ENCODE data around the gene KCTD21. TPM values are rescaled to one million over a fixed set of nuclear protein-coding genes. Genes with fewer than 3 reads are reported as not detected.

The KCTD21 gene
- total RNA-seq, 1 donor from 2014 or later, result 13.7 TPM

- intact Hi-C loops (cut with DNase I), result loop anchor here (10.0 kb wide), 1 partner anchor 344 kb away; no protein-coding TSS in a partner anchor
- DNase-seq (ENCODE audit: low spot score) (no peak), ATAC-seq (no peak)
Observed at GRCh38 chr11:78220218-78221157, 32.1 kb upstream of the KCTD21 start.

GRCh38 chr11:78219493-78220217 is 31.2 kb upstream of the KCTD21 start:
- ATAC-seq (no peak), DNase-seq (ENCODE audit: low spot score) (no peak)
- intact Hi-C loops (cut with DNase I), result loop anchor here (10.0 kb wide), 1 partner anchor 345 kb away; no protein-coding TSS in a partner anchor

GRCh38 chr11:78218707-78219492 is 30.5 kb upstream of the KCTD21 start:
- DNase-seq (ENCODE audit: low spot score), result no peak
- intact Hi-C loops (cut with DNase I), result no loop called here
- no peak for ATAC-seq

GRCh38 chr11:78217650-78218541 is 29.5 kb upstream of the KCTD21 start:
- intact Hi-C loops (cut with DNase I), result no loop called here
- DNase-seq (ENCODE audit: low spot score) (no peak), ATAC-seq (no peak)

- intact Hi-C loops (cut with DNase I), result no loop called here
- DNase-seq (ENCODE audit: low spot score) (no peak), ATAC-seq (no peak)
Observed at GRCh38 chr11:78216571-78217287, 28.3 kb upstream of the KCTD21 start.

- no peak for DNase-seq (ENCODE audit: low spot score)
- intact Hi-C loops (cut with DNase I), result no loop called here
Observed at GRCh38 chr11:78216021-78216420, 27.6 kb upstream of the KCTD21 start.

GRCh38 chr11:78214331-78215194 is 26.1 kb upstream of the KCTD21 start:
- DNase-seq (ENCODE audit: low spot score), result no peak
- no peak for ATAC-seq
- intact Hi-C loops (cut with DNase I), result no loop called here

More at GRCh38 chr11:78216021-78216420, 27.6 kb upstream of the KCTD21 start:
- ATAC-seq, result no peak

- intact Hi-C loops (cut with DNase I), result no loop called here
- ATAC-seq, result peak; percentile 5
- peak; percentile 46 for DNase-seq (ENCODE audit: low spot score)
Observed at GRCh38 chr11:78213526-78214330, 25.3 kb upstream of the KCTD21 start.

GRCh38 chr11:78212586-78213371 is 24.4 kb upstream of the KCTD21 start:
- peak; percentile 56 for DNase-seq (ENCODE audit: low spot score)
- intact Hi-C loops (cut with DNase I), result no loop called here
- ATAC-seq, result peak; percentile 24

GRCh38 chr11:78211565-78211964 is 23.1 kb upstream of the KCTD21 start:
- intact Hi-C loops (cut with DNase I), result no loop called here
- ATAC-seq, result no peak
- no peak for DNase-seq (ENCODE audit: low spot score)

- DNase-seq (ENCODE audit: low spot score), result peak; percentile 45
- no peak for ATAC-seq
- intact Hi-C loops (cut with DNase I), result no loop called here
Observed at GRCh38 chr11:78210000-78210608, 21.7 kb upstream of the KCTD21 start.

GRCh38 chr11:78209478-78209877 is 21.1 kb upstream of the KCTD21 start:
- peak; percentile 46 for DNase-seq (ENCODE audit: low spot score)
- no peak for ATAC-seq
- intact Hi-C loops (cut with DNase I), result no loop called here

- DNase-seq (ENCODE audit: low spot score), result peak; percentile 52
- ATAC-seq, result no peak
Observed at GRCh38 chr11:78208257-78209165, 20.1 kb upstream of the KCTD21 start.

More at GRCh38 chr11:78208257-78209165, 20.1 kb upstream of the KCTD21 start:
- intact Hi-C loops (cut with DNase I), result no loop called here

All from sciatic nerve (tissue), 2 donors.